Astrocyte of the cerebellum (primary cell): ENCODE results near the gene STOML1.
A peak's percentile ranks its signal among the peaks of the same experiment; 100 is the strongest.

Source experiments
- DNase-seq: peaks from one replicate; pipeline ENCODE4 v3.0.0-alpha.2; 2011; ENCODE audit warnings: low read depth
- H3K4me3 ChIP-seq: 2 replicates; pipeline ENCODE4 v1.5.1; 2011; ENCODE audit warnings: mild to moderate bottlenecking, low read depth, low read length, moderate library complexity
- in situ Hi-C: cut with HindIII; loops from 2 replicates; pipeline ENCODE4 v1.10.0; 2017; ENCODE audit warnings: low sequenced_read_pairs
- TF ChIP-seq, protein P1 (sequence below): IDR thresholded peaks from 2 replicates; pipeline ENCODE4 v1.5.1; 2012; ENCODE audit warnings: low read length, low read depth, moderate library complexity, mild to moderate bottlenecking; ENCODE audit errors: missing control alignments

Gene STOML1

DNA sequence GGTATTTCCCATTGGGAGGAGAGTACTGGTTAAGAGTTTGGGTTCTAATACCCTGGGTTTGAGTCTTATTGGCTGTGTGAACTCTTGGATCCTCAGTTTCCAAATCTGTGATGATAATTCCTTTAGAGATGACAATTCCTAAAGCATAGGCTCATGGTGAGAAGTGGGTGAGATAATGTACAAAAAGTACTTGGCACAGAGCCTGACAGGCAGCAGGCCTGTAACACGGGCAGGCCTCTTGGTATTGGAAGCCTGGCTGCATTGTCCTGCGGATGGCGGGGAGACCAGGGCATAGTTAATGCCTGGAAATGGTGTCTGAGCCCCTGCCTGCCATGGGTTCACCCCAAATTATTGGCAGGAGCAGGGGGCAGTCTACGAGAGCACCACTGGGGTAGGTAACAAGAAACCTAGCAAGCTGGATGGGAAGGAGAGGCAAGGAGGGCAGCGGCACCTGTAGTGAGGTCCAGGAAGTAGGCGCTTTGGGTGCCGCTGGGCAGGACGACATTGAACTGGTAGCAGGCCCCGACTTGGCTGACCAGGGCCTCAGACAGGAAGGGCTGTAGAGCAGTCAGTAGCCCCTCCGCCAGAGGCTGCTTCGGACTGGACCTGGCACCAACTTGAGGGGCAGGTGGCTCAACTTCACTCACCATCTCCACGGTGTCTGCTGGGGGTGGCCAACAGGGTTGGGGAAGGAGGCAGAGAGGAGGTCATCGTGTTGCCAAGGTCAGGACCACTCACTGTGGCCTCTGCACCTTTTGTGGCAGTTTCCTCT, 7.7 kb downstream of the STOML1 start:
- in situ Hi-C loops = loop anchor here (25.0 kb wide), 1 partner anchor 328 kb away; no protein-coding TSS in a partner anchor
- no peak overlapping the region for H3K4me3 ChIP-seq
- DNase-seq = no peak
- TF ChIP-seq, protein P1, sequence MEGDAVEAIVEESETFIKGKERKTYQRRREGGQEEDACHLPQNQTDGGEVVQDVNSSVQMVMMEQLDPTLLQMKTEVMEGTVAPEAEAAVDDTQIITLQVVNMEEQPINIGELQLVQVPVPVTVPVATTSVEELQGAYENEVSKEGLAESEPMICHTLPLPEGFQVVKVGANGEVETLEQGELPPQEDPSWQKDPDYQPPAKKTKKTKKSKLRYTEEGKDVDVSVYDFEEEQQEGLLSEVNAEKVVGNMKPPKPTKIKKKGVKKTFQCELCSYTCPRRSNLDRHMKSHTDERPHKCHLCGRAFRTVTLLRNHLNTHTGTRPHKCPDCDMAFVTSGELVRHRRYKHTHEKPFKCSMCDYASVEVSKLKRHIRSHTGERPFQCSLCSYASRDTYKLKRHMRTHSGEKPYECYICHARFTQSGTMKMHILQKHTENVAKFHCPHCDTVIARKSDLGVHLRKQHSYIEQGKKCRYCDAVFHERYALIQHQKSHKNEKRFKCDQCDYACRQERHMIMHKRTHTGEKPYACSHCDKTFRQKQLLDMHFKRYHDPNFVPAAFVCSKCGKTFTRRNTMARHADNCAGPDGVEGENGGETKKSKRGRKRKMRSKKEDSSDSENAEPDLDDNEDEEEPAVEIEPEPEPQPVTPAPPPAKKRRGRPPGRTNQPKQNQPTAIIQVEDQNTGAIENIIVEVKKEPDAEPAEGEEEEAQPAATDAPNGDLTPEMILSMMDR = no peak

DNA sequence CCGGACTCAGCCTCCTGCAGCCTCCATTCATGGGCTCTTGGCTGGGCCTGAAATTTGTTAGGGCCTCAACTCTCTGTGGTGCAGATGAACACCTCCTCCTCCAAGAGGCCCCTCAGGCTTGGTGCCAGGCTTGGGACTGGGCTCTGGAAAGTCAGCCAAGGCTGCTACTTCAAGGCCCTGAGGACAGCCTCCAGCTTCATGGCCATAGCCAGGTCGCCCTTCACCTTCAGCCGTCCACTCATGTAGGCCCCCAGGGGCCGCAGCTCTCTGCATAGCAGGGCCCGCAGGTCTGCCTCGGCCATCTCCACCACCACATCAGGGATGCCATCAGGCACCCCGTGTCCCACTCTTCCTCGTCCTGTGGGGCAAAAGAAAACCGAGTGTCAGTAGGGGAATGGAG, 8.3 kb downstream of the STOML1 start:
- in situ Hi-C loops = loop anchor here (25.0 kb wide), 1 partner anchor 329 kb away; no protein-coding TSS in a partner anchor
- TF ChIP-seq, protein P1 = no peak
- DNase-seq = no peak
- H3K4me3 ChIP-seq = no peak overlapping the region

DNA sequence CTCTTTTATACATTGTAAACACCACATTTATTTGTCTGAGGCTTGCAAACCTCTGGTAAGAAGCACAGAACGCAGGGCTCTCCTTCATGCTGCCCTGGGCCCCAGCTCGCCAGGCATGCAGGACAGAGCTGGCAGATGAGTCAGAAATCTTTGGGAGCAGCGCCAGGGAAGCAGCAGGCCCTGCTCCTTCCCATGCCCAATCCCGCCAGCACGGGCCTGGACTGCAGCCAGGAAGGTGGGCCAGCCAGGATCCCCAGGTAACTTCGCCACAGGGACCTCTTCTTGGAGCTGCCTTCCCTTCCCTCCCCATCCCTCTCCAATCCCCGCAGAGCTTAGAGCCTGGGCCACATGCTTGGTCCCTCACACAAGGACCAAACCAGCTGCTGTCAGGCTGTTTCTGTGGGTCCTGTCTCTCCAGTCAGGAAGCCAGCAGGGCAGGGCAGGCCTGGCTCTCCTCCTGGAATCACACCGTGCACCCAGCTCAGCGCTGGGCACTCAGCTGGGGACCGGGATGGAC, 8.8 kb downstream of the STOML1 start:
- H3K4me3 ChIP-seq = no peak overlapping the region
- in situ Hi-C loops = loop anchor here (25.0 kb wide), 1 partner anchor 329 kb away; no protein-coding TSS in a partner anchor
- no peak for DNase-seq
- TF ChIP-seq, protein P1 = no peak

DNA sequence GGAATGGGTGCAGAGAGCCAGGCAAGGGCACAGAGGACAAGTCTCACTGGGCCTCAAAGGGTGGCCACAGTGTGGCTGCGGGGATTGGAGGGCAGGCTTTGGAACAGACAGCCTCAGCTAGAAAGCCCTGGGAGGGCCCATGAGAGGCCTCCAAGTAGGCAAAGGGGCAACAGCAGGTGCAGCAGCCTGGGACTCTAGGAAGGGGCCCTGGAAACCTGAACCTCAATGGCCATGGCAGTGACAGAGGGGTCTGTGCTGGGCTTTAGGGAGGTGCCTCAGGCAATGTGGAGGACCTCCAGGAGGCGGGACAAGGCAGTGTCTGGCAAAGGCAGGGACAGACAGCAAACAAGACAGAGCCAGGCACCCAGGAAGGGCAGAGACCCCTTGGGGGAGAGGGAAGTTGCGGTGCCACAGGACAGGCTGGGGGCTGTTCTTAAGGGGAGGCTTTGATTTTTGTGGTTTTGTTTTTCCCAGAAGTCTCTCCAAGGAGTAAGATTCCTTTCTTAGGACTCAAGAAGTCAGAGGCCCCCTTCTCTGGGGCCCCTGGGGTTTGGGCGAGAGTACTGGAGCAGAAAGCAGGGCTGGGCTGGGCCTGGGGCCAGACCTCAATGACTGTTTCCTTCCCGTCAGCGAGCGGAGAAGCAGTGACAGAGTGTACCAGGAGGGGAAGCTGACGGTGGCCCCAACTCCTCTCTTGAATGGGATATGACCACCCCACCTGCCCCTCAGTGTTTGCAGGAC, 9.7 kb downstream of the STOML1 start:
- in situ Hi-C loops = loop anchor here (25.0 kb wide), 1 partner anchor 330 kb away; no protein-coding TSS in a partner anchor
- DNase-seq = peak; percentile 82
- TF ChIP-seq, protein P1 = no peak
- no peak overlapping the region for H3K4me3 ChIP-seq

DNA sequence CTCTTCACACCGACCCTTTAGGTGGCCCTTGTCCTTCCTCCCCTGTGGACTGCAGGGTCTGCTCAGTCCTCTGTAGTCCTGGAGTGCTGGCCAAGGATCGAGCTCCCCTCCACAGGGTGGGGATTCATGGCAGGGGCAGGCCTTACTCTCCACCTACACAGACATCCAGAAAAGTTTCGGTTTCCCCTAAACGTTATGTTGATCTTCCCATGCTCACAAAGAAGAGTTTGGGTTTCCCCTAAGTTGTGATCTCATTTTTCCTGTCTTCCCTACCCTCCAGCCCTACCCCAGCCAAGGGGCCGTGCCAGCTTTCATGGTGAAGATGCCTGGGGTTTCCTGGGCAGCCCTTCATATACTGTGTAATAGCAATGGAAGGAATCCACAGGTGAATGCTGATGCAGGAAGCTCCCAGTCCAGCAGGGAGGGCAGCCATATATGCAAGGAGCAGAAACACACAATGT, 10.3 kb downstream of the STOML1 start:
- in situ Hi-C loops = loop anchor here (25.0 kb wide), 1 partner anchor 331 kb away; no protein-coding TSS in a partner anchor
- H3K4me3 ChIP-seq = no peak overlapping the region
- TF ChIP-seq, protein P1 = no peak
- DNase-seq = no peak

DNA sequence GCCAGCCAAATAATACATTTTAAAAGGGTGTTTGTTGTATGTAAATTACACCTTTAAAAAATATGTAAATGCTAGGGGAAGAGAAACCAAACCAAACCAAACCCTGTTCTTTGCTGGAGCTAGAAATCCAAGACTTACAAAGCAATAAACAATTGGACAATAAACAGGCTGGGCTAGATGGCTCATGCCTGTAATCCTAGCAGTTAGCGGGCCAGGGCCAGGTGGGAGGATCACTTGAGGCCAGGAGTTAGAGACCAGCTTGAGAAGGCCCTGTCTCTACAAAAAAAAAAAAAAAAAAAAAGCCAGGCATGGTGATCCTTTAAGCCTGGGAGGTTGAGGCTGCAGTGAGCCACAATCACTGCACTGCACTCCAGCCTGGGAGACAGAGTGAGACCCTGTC, 12.5 kb downstream of the STOML1 start:
- TF ChIP-seq, protein P1 = no peak
- in situ Hi-C loops = loop anchor here (25.0 kb wide), 1 partner anchor 333 kb away; no protein-coding TSS in a partner anchor
- no peak overlapping the region for H3K4me3 ChIP-seq
- no peak for DNase-seq
